NB4 (cell line): ENCODE results near the gene WTAP.
"Not testable (repeated sequence)": the region's sequence is repeated elsewhere in the genome, so short reads cannot be mapped to it uniquely, and the experiment has no call there.

ENCODE experiments used
- DNase-seq: peaks from one replicate; pipeline ENCODE4 v3.0.0; 2010; ENCODE audit warnings: low read depth
- H3K4me3 ChIP-seq: one replicate; pipeline ENCODE4 v1.5.1; 2011; ENCODE audit warnings: mild to moderate bottlenecking, low read depth, low read length, moderate library complexity
- MYC ChIP-seq: IDR thresholded peaks from 2 replicates; pipeline ENCODE4 v1.6.1; 2011; ENCODE audit warnings: low read depth, low read length
- POLR2A ChIP-seq: IDR thresholded peaks from 2 replicates; pipeline ENCODE4 v1.6.1; 2011; ENCODE audit warnings: mild to moderate bottlenecking; ENCODE audit not compliant: insufficient read length; ENCODE audit errors: extremely low read depth
- TF ChIP-seq, protein P1 (sequence below): IDR thresholded peaks from 2 replicates; pipeline ENCODE4 v1.6.1; 2011; ENCODE audit warnings: low read depth, low read length
- TF ChIP-seq, protein P2 (sequence below): IDR thresholded peaks from one replicate; pipeline ENCODE4 v1.5.1; 2012; ENCODE audit warnings: low read depth, low read length

Gene WTAP

DNA sequence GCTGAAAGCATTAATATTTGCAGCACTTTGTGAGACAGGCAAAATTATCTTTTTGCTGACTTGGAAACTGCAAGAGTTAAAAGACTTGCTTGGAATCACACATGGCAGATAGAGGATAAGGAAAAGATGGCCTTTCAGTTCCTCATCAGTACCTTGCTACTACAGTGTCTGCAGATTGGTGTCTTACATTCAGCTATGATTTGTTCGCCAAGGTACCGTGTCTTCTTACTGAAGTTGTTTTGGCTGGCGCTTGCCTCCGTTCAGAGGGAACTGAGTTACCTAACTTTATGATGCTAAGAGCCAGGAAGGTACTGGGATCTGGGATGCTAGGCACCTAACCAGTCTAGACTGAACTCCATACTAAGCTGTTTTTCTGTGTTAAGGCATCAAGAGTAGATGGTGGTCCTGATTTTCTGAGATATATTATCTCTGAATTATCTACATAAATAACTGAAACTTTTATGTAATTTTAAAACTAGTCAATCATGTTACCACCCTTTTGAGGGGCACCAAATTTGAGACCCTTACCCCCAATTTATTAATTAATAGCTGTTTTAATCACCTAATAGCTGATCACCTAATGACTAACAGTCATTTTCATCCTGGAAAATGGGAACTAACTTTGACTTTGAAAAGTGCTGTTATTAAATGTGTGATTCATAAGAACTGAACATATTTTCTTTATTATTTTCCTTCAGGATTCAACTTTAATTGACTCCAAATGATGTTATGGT is 2.5 kb downstream of the WTAP start:
- H3K4me3 ChIP-seq = peak overlapping the region; percentile 83
- TF ChIP-seq, protein P1, sequence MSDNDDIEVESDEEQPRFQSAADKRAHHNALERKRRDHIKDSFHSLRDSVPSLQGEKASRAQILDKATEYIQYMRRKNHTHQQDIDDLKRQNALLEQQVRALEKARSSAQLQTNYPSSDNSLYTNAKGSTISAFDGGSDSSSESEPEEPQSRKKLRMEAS = no peak
- TF ChIP-seq POLR2A (no peak), MYC (no peak)
- TF ChIP-seq, protein P2, sequence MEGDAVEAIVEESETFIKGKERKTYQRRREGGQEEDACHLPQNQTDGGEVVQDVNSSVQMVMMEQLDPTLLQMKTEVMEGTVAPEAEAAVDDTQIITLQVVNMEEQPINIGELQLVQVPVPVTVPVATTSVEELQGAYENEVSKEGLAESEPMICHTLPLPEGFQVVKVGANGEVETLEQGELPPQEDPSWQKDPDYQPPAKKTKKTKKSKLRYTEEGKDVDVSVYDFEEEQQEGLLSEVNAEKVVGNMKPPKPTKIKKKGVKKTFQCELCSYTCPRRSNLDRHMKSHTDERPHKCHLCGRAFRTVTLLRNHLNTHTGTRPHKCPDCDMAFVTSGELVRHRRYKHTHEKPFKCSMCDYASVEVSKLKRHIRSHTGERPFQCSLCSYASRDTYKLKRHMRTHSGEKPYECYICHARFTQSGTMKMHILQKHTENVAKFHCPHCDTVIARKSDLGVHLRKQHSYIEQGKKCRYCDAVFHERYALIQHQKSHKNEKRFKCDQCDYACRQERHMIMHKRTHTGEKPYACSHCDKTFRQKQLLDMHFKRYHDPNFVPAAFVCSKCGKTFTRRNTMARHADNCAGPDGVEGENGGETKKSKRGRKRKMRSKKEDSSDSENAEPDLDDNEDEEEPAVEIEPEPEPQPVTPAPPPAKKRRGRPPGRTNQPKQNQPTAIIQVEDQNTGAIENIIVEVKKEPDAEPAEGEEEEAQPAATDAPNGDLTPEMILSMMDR = no peak
- DNase-seq = peak; percentile 37

DNA sequence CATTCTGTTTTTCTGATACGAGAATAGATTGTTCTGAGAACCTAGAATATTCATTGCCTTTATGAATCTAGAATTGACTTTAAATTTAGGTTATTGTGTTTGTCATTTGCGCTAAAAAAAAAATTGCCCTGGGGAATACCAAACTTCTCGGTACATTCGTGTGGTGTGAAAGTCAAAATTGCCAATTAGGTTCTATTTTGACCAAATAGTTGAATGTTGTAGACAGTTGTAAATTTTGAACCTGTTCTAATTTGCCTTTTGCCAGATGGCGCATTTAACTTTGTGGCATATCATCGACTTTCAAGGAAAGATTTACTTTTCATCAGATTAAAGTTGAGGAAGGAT is 3.0 kb downstream of the WTAP start:
- H3K4me3 ChIP-seq = peak overlapping the region; percentile 83
- no peak for DNase-seq
- TF ChIP-seq, protein P1 = no peak
- TF ChIP-seq, protein P2 = no peak
- TF ChIP-seq MYC = no peak
- TF ChIP-seq POLR2A = no peak

DNA sequence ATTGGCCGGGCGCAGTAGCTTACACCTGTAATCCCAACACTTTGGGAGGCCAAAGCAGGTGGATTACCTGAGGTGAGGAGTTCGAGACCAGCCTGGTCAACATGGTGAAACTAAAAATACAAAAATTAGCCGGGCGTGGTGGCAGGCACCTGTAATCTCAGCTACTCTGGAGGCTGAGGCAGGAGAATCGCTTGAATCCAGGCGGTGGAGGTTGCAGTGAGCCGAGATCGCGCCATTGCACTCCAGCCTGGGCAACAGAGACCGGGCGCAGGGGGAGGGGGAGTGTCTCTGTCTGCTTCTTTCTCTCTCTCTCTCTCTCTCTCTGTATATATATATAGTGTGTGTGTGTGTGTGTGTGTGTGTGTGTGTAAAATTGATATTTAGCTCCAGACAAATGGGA is 5.2 kb downstream of the WTAP start:
- DNase-seq, H3K4me3 ChIP-seq: not testable (repeated sequence)

DNA sequence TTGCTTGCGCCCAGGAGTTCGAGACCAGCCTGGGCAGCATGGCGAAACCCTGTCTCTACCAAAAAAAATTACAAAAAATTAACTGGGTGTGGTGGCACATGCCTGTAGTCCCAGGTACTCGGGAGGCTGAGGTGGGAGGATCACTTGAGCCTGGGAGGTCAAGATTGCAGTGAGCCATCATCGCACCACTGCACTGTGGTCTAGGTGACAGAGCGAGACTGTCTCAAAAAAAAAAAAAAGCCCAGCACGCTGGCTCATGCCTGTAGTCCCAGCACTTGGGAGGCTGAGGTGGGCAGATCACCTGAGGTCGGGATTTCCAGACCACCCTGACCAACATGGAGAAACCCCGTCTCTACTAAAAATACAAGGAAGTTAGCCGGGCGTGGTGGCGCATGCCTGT is 6.1 kb downstream of the WTAP start:
- not testable (repeated sequence) for DNase-seq, H3K4me3 ChIP-seq

DNA sequence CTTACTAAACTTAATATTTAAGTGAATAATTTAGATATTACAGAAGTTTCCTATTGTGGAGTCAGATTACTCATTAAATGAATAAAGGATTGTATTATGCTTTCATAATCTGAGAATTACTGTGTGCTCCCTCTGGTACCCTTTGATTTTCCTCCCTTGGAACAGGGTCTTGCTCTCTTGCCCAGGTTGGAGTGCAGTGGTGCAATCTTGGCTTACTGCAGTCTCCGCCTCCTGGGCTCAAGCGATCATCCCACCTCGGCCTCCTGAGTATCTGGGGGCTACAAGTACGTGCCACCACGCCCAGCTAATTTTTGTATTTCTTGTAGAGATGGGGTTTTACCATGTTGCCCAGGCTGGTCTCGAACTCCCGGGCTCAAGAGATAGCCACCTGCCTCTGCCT is 9.6 kb downstream of the WTAP start:
- no peak overlapping the region for H3K4me3 ChIP-seq
- TF ChIP-seq, protein P1 = no peak
- TF ChIP-seq POLR2A (no peak), MYC (no peak)
- TF ChIP-seq, protein P2 = no peak
- DNase-seq = no peak

DNA sequence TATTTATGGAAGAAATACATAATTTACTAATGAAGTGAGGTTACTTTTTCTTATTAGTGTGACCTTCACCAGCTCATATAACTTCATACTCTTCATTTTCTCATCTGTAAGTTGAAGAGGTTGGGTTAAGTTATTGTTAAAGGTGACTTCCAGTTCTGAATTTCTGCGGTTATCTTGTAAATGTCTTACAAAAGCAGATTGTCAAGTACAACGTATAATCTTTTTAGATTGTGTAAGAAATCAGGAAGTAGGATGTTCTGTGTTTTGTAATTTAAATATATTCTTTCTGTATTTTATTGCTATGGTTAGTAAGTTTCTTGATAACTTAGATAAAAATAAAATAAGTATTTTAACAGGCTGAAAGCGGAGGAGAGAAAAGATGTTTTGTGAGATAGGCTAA is 12.0 kb downstream of the WTAP start:
- no peak overlapping the region for H3K4me3 ChIP-seq
- TF ChIP-seq, protein P1 = no peak
- TF ChIP-seq, protein P2 = no peak

DNA sequence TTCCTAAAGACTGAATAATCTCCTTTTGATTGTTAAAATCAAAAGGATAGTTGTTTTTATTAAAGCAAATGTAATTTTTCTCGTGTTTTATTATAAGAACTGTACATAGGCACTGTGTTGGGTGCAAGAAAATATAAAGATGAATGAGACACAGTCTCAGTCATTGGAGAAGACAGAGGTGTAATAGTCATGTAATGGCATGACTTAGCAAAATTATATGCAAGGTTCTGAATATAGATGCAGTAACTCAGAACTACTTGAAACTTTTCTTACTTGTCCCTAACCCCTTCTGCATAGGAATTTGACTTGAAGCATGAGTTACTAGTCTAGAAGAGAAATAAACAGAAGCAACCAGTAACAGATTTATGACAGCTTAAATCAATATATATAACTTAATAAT is 14.9 kb downstream of the WTAP start:
- no peak for DNase-seq
- TF ChIP-seq, protein P1 = no peak
- no peak for TF ChIP-seq POLR2A
- TF ChIP-seq, protein P2 = no peak
- TF ChIP-seq MYC = no peak

More for the DNA sequence above, 12.0 kb downstream of the WTAP start:
- peak; percentile 74 for DNase-seq

More for the DNA sequence above, 14.9 kb downstream of the WTAP start:
- H3K4me3 ChIP-seq = no peak overlapping the region
